Measurements from ENCODE around the gene TMEM150A.
A peak's percentile ranks its signal among the peaks of the same experiment; 100 is the strongest.
"Not testable (repeated sequence)": the region's sequence is repeated elsewhere in the genome, so short reads cannot be mapped to it uniquely, and the experiment has no call there.

TMEM150A gene

GRCh38 chr2:85615413-85615728 lies 12.9 kb upstream of the TMEM150A start:
- no peak for DNase-seq (ENCODE audit: low read depth)
- TF ChIP-seq CTCF (conservative IDR thresholded peaks at IDR 0.05; ENCODE audit: control insufficient read depth, insufficient read depth, low read depth, low read length) = no peak
- no peak overlapping the region for H3K4me3 ChIP-seq (ENCODE audit: control insufficient read depth, low read depth, low read length)

GRCh38 chr2:85614757-85615156 lies 12.3 kb upstream of the TMEM150A start:
- not testable (repeated sequence) for DNase-seq (ENCODE audit: low read depth); H3K4me3 ChIP-seq (ENCODE audit: control insufficient read depth, low read depth, low read length)

GRCh38 chr2:85613717-85614515 lies 11.4 kb upstream of the TMEM150A start:
- no peak for DNase-seq (ENCODE audit: low read depth)
- no peak for TF ChIP-seq CTCF (conservative IDR thresholded peaks at IDR 0.05; ENCODE audit: control insufficient read depth, insufficient read depth, low read depth, low read length)
- H3K4me3 ChIP-seq (ENCODE audit: control insufficient read depth, low read depth, low read length) = no peak overlapping the region

- peak within 1 kb of the TSS; percentile 67 for H3K4me3 ChIP-seq (ENCODE audit: control insufficient read depth, low read depth, low read length)
- no peak for TF ChIP-seq CTCF (conservative IDR thresholded peaks at IDR 0.05; ENCODE audit: control insufficient read depth, insufficient read depth, low read depth, low read length)
- DNase-seq (ENCODE audit: low read depth) = peak; percentile 78
Observed at GRCh38 chr2:85611705-85612587, 9.4 kb upstream of the TMEM150A start, which contains the start of gene C2orf68. Gene C2orf68 (minus strand): TSS chr2:85612066. CDS start chr2:85611984, 82 bp downstream.

GRCh38 chr2:85611217-85611704 lies 8.8 kb upstream of the TMEM150A start:
- no peak for TF ChIP-seq CTCF (conservative IDR thresholded peaks at IDR 0.05; ENCODE audit: control insufficient read depth, insufficient read depth, low read depth, low read length)
- DNase-seq (ENCODE audit: low read depth) = no peak
- peak overlapping the region; percentile 67 for H3K4me3 ChIP-seq (ENCODE audit: control insufficient read depth, low read depth, low read length)

GRCh38 chr2:85607268-85608215 lies 5.0 kb upstream of the TMEM150A start:
- no peak for TF ChIP-seq CTCF (conservative IDR thresholded peaks at IDR 0.05; ENCODE audit: control insufficient read depth, insufficient read depth, low read depth, low read length)
- no peak overlapping the region for H3K4me3 ChIP-seq (ENCODE audit: control insufficient read depth, low read depth, low read length)
- no peak for DNase-seq (ENCODE audit: low read depth)
